ENCODE measurements around the gene UNC5CL. TPM values are rescaled to one million over a fixed set of nuclear protein-coding genes. Genes with fewer than 3 reads are reported as not detected.

Gene UNC5CL
- total and polyA plus RNA-seq, 11 donors, result 0.21 to 1.1 (median 0.50) TPM

- Histone ChIP-seq H3K27me3 (no peaks in the 10 kb centered on the region), H3K36me3 (peaks cover 0 to 33% (median 23%) of the 10 kb centered on the region in 9 donors), H3K27ac (peak overlapping the region in 11 of 12 donors; percentile 9 to 90 (median 60)), H3K4me1 (peaks cover 0 to 58% (median 15%) of the 10 kb centered on the region in 12 donors), H3K4me3 (peak overlapping the region in 3 of 12 donors; percentile 5 to 10 (median 6)), H3K9me3 (no peaks in the 10 kb centered on the region)
- ATAC-seq (peak in 1 of 4 donors; percentile 7), DNase-seq (no peak)
- WGBS, 4 donors, result 33 to 55% (median 43%) methylated on average over 2 of the region's 2 CpGs
- TF ChIP-seq CTCF (IDR thresholded peaks at IDR 0.05) (no peak), POLR2A (IDR thresholded peaks at IDR 0.05) (no peak)
- intact Hi-C loops (cut with DNase I), result no loop called here
Observed at GRCh38 chr6:41058783-41059181, 19.8 kb upstream of the UNC5CL start.

GRCh38 chr6:41056768-41057490 is 17.9 kb upstream of the UNC5CL start:
- DNase-seq (no peak), ATAC-seq (no peak)
- H3K27ac ChIP-seq, result peak overlapping the region; percentile 11 to 94 (median 87)
- WGBS, 4 donors, result 34 to 67% (median 63%) methylated on average over 4 to 6 of the region's 6 CpGs
- H3K4me1 ChIP-seq, result peaks cover 0 to 62% (median 22%) of the 10 kb centered on the region in 12 donors
- intact Hi-C loops (cut with DNase I), result no loop called here
- no peaks in the 10 kb centered on the region for H3K27me3 ChIP-seq
- H3K9me3 ChIP-seq, result no peaks in the 10 kb centered on the region
- H3K36me3 ChIP-seq, result peaks cover 0 to 19% (median 8%) of the 10 kb centered on the region in 9 donors
- TF ChIP-seq POLR2A (IDR thresholded peaks at IDR 0.05) (no peak), CTCF (IDR thresholded peaks at IDR 0.05) (no peak)
- peak overlapping the region in 5 of 12 donors; percentile 46 to 58 (median 52) for H3K4me3 ChIP-seq

GRCh38 chr6:41055149-41055548 is 16.1 kb upstream of the UNC5CL start:
- Histone ChIP-seq H3K27me3 (no peaks in the 10 kb centered on the region), H3K36me3 (peaks cover 0 to 5% (median 0%) of the 10 kb centered on the region in 9 donors), H3K4me3 (peak overlapping the region in 11 of 12 donors; percentile 6 to 58 (median 52)), H3K4me1 (peaks cover 0 to 56% (median 21%) of the 10 kb centered on the region in 12 donors), H3K9me3 (no peaks in the 10 kb centered on the region), H3K27ac (peak overlapping the region; percentile 70 to 94 (median 87))
- 13 to 49% (median 31%) methylated on average over 3 of the region's 3 CpGs for WGBS, 4 donors
- intact Hi-C loops (cut with DNase I), result loop anchor here in 1 of 10 donors (1.0 kb wide), 1 partner anchor 17 kb away; the partner anchor contains the start of genes NFYA and OARD1
- peak; percentile 65 to 77 (median 68) for ATAC-seq
- peak in 1 of 2 donors; percentile 32 for TF ChIP-seq POLR2A (IDR thresholded peaks at IDR 0.05)
- TF ChIP-seq CTCF (IDR thresholded peaks at IDR 0.05), result no peak
- peak in 3 of 5 donors; percentile 52 to 58 (median 53) for DNase-seq

- Histone ChIP-seq H3K4me1 (peaks cover 0 to 56% (median 19%) of the 10 kb centered on the region in 12 donors), H3K27ac (peak overlapping the region; percentile 70 to 94 (median 87)), H3K4me3 (peak overlapping the region; percentile 19 to 58 (median 50)), H3K36me3 (peaks cover 0 to 5% (median 0%) of the 10 kb centered on the region in 9 donors), H3K27me3 (no peaks in the 10 kb centered on the region), H3K9me3 (no peaks in the 10 kb centered on the region)
- 51 to 80% (median 72%) methylated on average over 3 of the region's 3 CpGs for WGBS, 4 donors
- intact Hi-C loops (cut with DNase I), result no loop called here
- no peak for ATAC-seq
- TF ChIP-seq CTCF (IDR thresholded peaks at IDR 0.05) (no peak), POLR2A (IDR thresholded peaks at IDR 0.05) (no peak)
- DNase-seq, result no peak
Observed at GRCh38 chr6:41054511-41054910, 15.5 kb upstream of the UNC5CL start.

Measured in heart left ventricle (tissue), 16 donors.